HCEC 1CT (cell line): ENCODE measurements around the gene KRTAP9-7.

ENCODE experiments used
- DNase-seq: peaks from one replicate; pipeline ENCODE4 v3.0.0-alpha.2; 2017

The KRTAP9-7 gene

GRCh38 chr17:41278176-41278955, 2.9 kb downstream of the KRTAP9-7 start:
- DNase-seq: peak; percentile 23

- peak; percentile 13 for DNase-seq
Measured at GRCh38 chr17:41284043-41284442, 8.5 kb downstream of the KRTAP9-7 start.

- peak; percentile 10 for DNase-seq
Measured at GRCh38 chr17:41284546-41284945, 9.0 kb downstream of the KRTAP9-7 start.

- DNase-seq: no peak
Measured at GRCh38 chr17:41287050-41287449, 11.6 kb downstream of the KRTAP9-7 start.

- DNase-seq: no peak
Measured at GRCh38 chr17:41294016-41294415, 18.5 kb downstream of the KRTAP9-7 start.

GRCh38 chr17:41296846-41297245, 21.3 kb downstream of the KRTAP9-7 start:
- no peak for DNase-seq

- DNase-seq: no peak
Measured at GRCh38 chr17:41298458-41299135, 23.1 kb downstream of the KRTAP9-7 start.

- DNase-seq: no peak
Measured at GRCh38 chr17:41301204-41301790, 25.8 kb downstream of the KRTAP9-7 start.

- DNase-seq: no peak
Measured at GRCh38 chr17:41301916-41302901, 26.7 kb downstream of the KRTAP9-7 start, which contains the start of gene KRTAP29-1. TSS of gene KRTAP29-1 (minus strand) at chr17:41302851. CDS start at chr17:41302851, 0 bp downstream.

- no peak for DNase-seq
Measured at GRCh38 chr17:41302981-41303380, 27.5 kb downstream of the KRTAP9-7 start.

GRCh38 chr17:41304091-41304490, 28.6 kb downstream of the KRTAP9-7 start:
- no peak for DNase-seq

- DNase-seq: no peak
Measured at GRCh38 chr17:41307647-41308046, 32.1 kb downstream of the KRTAP9-7 start.

- no peak for DNase-seq
Measured at GRCh38 chr17:41308251-41308917, 32.9 kb downstream of the KRTAP9-7 start.

GRCh38 chr17:41308918-41309359, 33.4 kb downstream of the KRTAP9-7 start, which contains the start of gene KRTAP16-1:
TSS of gene KRTAP16-1 (minus strand) at chr17:41309309. CDS start at chr17:41309253, 56 bp downstream.
- DNase-seq: no peak

- DNase-seq: no peak
Measured at GRCh38 chr17:41311111-41311510, 35.6 kb downstream of the KRTAP9-7 start.

- DNase-seq: no peak
Measured at GRCh38 chr17:41315204-41315794, 39.8 kb downstream of the KRTAP9-7 start, which contains the start of gene KRTAP17-1. TSS of gene KRTAP17-1 (minus strand) at chr17:41315710. CDS start at chr17:41315650, 60 bp downstream.

GRCh38 chr17:41315814-41316445, 40.4 kb downstream of the KRTAP9-7 start:
- no peak for DNase-seq

GRCh38 chr17:41318231-41318630, 42.7 kb downstream of the KRTAP9-7 start:
- no peak for DNase-seq

- DNase-seq: peak; percentile 73
Measured at GRCh38 chr17:41322094-41322902, 46.8 kb downstream of the KRTAP9-7 start.
